DMS79 (cell line): ENCODE results near the gene CHP2.
"Not testable (repeated sequence)": the region's sequence is repeated elsewhere in the genome, so short reads cannot be mapped to it uniquely, and the experiment has no call there.

Experiments
- DNase-seq: peaks from one replicate; lab custom pipeline; 2025; lab: John Stamatoyannopoulos, UW

Gene CHP2

DNA sequence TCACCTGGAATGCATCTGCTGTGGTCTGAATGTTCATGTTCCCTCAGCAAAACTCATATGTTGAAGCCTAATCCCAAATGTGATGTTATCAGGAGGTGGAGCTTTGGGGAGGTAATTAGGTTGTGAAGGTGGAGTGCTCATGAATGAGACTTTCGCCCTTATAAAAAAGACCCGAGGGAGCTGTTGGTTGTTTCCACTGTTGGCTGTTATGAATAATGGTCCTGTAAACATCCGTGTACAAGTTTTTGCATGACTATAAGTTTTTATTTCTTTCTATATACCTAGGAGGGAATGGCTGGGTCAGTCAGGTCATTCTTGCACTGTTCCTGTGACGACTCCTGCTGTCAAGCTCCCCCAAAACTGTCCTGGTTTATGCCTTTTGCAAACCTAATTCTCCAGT lies 9.6 kb upstream of the CHP2 start:
- DNase-seq = no peak

DNA sequence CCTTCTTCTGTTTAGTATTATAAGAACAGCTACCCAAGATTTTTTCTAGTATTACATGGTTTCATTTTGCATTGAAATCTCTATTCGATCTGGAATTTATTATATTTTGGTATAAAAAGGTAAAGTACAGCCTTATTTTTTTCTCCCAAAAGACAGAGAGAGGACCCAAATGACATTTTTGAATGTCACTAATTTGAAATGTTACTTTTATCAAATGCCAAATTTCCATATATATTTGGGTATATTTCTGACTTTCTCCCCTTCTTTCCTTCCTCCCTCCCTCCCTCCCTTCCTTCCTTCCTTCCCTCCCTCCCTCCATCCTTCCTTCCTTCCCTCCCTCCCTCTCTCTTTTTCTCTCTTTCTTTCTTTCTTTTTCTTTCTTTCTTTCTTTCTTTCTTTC lies 6.2 kb upstream of the CHP2 start:
- no peak for DNase-seq

DNA sequence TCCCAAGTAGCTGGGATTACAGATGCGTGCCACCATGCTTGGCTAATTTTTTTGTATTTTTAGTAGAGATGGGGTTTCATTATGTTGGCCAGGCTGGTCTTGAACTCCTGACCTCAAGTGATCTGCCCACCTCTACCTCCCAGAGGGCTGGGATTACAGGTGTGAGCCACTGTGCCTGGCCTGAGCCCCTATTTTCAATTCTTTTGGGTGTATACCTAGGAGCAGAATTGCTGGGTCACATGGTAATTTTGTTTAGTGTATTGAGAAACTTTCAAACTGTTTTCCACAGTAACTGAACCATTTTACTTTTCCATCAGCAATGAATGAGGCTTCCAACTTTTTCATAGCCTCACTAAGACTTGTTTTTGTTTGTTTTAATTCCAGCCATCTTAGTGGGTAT lies 3.8 kb upstream of the CHP2 start:
- not testable (repeated sequence) for DNase-seq

DNA sequence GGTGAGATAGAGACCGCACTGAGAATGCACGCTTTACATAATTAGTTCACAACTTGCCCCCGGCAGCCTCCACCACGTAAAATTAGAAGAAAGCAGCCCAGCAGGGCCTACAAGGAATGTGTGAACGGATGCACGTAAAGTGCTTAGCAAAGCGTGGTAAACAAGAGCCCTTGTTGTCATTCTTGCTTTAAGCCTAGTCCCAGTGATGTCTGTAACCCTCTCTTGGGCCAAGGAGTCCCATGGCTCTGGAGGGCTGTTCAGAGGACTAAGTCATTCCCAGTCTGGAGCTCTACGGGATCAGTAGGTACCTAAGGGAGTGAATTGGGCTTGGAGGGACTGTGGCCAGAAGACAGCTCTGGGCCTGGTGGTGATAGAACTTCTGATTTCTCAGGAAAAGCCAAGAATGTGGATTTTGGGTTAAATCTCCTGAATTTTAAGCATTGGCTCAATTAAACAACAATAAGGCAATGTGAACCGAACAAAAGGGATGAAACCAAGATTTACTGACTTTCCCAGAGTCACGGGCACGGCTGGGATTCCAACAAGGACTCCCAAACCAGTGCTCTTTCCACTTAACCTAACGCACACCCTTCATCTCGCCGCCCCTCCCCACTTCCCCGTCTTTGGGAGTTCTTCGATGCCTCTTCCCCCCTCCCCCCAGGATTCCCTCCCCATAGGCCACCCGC lies 775 bp upstream of the CHP2 start:
- no peak for DNase-seq

DNA sequence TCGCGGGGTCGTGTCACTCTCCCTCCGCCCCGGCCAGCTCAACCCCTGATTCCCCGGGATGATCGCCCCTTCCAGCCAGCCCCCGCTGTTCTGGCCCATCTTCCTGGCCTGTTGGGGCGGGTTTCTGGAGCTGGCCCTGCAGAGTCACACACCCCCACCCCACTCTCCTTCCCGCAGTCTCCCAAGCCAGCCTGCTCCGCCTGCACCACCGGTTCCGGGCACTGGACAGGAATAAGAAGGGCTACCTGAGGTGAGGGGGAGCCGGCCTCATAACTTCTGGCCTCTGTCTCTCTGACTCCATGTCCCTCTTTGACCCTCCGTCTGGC lies 621 bp downstream of the CHP2 start:
- no peak for DNase-seq

DNA sequence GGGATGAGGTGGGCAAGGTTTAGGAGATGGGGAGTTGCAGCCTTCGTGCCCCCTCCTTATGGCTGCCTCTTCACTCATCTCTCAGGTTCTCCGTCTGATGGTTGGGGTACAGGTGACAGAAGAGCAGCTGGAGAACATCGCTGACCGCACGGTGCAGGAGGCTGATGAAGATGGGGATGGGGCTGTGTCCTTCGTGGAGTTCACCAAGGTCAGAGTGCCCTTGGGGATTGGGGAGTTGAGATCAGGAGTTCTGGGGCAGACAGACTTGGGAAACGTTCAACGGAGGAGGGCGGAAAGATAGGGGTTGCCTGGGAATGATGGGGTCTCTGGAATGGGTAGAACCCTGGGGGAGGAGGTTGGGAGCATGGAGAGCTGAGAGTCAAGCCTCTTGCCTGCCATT lies 2.3 kb downstream of the CHP2 start:
- no peak for DNase-seq

DNA sequence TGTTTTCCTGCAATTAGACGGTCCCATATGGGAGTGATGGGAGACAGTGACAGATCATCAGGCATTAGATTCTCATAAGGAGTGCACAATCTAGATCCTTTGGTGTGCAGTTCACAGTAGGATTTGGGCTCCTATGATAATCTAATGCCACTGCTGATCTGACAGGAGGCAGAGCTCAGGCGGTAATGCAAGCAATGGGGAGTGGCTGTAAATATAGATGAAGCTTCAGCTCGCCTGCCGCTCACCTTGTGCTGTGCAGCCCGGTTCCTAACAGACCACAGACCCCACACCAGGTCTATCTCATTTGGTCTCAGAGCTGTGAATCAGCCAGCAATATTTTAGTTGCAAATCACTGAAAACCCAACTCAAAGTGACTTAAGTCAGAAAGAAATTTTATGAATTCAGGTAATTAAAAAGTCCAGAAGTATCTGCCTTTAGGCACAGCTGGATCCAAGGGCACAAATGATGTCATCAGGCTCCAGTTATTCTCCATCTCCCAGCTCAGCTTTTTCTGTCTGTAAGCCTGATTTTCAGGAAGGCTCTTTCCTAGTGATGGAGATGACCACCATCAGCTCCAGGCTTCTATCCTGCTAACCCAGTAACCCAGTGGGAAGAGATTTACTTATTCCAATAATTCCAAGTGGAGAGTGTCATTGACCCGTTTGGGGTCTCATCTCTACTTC lies 3.3 kb downstream of the CHP2 start:
- DNase-seq = no peak

DNA sequence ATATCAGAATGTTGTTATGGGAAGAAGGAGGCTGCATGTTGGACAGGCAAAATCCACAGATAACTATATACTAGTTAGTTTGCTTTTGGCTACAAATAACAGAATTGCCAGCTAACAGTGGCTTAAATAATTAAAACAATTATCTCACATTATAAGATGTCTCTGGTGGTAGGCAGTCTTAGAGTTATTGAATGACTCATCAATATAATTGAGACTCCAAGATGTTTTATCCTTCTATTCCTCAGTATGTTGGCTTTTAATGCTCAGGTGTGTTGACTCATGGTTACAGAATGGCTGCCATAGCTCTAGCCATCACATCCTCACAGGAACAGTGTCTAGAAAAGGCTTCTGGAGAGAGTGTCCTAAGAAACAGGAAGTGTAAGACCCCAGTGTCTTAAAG lies 11.1 kb downstream of the CHP2 start:
- DNase-seq = no peak

DNA sequence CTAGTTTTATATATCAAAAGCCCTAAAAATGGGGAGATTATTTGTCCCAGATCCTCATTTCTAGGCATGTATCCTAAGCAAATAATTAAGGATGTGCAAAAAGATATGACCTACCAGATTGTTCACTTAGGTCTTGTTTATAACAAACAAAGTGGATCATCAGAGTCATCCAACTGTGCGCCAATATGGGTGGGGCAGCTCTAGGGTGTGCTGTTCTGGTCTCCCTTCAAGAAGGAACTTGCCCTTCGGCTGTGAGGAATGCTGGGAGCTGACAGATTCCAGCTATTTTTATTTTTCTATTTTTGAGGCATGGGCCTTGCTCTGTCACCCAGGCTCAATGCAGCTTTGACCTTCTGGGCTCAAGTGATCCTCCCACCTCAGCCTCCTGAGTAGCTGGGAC lies 13.8 kb downstream of the CHP2 start:
- DNase-seq = no peak

DNA sequence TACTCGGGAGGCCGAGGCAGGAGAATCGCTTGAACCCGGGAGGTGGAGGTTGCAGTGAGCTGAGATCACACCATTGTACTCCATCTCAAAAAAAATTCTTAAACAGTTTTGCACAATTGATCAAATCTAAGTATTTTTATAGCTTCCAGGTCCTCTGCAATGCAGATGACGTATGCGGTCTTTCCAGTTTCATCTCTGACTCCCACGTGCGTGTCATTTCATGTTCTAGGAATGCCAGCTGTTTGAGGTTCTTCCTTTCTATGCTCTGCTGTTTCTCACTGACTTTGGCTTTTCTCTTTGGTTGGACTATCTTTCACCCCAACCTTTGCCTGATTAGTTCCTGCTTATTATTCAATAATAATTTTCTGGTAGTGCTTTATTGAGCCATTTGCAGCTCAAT lies 16.2 kb downstream of the CHP2 start:
- DNase-seq = no peak

DNA sequence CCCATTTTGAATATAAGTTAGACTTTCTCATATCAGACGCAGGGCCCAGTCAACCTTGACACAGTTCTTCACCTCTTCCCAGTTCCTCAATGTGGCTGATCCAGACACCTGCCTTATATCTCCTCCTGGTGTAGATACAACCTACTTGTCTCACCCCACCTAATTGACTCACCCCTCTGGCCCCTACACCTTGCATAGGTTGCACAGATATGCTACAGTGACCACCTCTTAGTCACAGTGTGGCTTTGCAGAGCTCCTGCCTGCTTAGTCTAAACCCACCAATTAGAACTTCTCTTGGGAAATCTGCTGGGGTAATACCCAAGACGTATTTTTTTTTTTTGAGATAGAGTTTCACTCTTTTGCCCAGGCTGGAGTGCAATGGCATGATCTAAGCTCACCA lies 16.8 kb downstream of the CHP2 start:
- no peak for DNase-seq

DNA sequence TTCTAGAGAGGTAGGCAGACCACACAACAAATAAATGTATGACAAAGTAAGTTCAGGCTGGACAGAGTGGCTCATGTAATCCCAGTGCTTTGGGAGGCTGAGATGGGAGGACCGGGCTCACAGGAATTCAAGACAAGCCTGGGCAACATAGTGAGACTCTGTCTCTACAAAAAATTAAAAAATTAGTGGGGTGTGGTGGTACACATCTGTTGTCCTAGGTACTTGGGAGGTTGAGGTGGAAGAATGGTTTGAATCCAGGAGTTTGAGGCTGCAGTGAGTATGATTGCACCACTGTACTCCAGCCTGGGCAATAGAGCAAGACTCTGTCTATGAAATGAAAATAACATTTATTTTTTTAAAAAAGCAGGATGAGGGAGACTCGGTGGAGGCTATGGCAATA lies 18.5 kb downstream of the CHP2 start:
- no peak for DNase-seq

DNA sequence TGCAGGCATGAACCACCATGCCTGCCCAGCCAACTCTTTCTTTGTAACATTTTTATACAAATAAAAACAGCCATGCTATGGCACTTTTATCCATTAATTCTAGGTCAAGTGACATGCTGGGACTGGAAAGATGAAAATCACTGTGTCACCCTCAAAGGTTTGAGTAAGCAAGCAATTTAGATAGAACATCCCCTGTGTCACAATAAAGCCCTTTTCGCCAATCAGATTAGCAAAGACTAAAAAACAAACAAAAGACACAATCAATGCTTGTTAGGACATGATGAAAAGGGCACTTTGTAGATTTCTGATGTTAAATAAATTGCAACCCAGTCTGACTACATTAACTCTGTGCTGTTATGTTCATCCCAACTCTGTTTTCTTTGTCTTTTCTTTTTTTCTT lies 26.4 kb downstream of the CHP2 start:
- DNase-seq = no peak

DNA sequence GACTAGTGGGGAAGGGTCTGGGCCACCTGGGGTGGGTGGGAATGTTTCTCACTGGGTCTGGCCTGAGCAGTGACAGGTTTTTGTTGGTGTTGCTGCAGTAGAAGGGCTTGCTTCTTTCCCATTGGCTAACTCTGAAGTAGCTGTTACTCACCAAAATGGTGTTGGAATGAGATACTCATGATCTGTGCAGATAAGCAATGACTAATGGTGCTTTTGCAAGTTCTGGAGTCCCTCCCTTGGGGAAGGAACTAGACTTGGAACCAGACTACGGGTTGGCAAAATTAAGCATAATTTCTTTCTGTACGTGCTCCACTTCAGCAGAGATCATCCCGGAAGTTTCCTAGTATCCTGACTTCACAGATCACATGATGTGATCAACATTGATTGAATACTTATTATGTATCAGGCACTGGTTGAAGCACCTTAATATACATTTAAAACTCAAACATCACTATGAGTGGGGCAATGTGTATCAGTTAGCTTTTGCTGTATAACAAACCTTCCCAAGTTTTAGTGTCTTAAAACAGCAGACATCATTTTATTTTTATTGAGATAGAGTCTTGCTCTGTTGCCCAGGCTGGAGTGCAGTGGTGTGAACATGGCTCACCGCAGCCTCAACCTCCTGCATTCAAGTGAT lies 30.1 kb downstream of the CHP2 start:
- DNase-seq = no peak

DNA sequence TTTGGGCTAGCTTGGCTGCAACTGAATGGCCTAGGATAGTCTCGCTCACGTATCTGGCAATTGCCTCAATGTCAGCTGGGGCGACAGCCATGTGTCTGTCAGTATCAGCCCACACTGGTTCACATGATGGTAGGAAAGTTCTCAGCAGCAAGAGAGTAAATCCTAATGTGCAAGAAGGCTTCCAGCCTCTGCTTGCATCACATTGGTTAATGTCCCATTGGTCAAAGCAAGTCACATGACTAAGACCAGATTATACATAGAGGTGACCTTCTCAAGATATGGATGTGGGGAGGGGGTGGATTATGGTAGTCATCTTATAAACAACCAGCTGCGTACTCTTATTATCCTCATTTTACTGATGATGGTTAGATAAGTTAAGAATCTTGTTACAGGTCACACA lies 31.0 kb downstream of the CHP2 start:
- DNase-seq = no peak

DNA sequence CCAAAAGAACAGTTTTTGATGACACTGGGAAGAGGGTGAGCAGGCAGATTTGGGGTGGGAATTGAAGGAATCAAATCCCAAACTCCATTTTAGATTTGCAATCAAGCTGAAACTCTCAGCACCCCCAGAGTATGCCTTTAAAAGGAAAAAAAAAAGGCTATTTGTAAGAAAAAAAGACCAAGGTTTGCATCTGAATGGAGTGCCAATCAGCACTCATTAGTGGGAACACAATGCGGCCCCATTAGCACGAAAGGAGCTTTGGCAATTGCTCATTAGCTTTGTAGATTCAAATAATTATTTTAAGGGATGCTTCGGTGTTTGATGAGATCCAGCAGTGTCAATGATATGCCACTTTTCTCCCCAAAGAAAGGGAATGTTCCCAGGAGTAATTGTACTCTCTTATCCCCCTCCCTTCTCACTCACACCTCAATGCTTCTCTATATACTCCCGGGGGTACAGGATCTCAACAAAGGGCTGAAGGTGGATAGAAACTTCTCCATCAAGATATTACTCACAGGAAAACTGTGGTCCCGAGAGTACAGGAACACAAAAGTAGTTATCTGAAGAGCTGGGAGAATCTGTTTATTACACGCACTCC lies 32.2 kb downstream of the CHP2 start:
- no peak for DNase-seq

DNA sequence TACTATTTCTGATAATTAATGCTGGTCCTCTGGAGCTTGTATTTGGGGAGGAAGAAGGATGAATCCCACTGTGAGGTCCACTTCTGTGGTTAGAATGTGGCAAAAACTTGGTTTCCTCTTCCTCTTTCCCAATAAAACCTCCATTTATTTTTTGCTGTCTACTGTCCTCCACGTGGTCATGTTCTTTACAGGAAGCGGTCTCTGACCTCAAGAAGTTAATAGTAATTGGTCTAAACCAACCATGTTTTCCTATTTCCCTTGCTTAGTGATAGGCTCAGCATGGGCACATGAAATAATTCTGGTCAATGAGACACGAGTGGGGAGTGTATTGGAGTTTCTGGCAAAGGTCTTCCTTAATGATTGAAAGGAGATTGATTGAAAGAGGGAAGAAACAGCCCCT lies 33.9 kb downstream of the CHP2 start:
- DNase-seq = no peak

DNA sequence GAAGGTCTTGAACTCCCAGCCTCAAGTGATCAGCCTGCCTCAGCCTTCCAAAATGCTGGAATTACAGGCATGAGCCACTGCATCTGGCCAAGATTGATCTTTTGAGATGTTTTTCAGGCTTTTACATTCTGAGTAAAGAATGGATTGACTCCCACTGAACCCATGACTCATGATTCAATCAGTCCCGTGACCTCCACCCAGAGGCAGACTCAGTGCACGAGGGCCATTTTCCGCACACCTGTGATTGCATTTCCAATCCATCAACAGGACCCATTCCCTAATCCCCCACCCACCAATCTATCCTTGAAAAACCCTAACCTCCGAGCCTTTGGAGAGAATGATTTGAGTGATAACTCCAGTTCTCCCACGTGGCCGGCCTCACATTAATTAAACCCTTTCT lies 40.6 kb downstream of the CHP2 start:
- DNase-seq = no peak

DNA sequence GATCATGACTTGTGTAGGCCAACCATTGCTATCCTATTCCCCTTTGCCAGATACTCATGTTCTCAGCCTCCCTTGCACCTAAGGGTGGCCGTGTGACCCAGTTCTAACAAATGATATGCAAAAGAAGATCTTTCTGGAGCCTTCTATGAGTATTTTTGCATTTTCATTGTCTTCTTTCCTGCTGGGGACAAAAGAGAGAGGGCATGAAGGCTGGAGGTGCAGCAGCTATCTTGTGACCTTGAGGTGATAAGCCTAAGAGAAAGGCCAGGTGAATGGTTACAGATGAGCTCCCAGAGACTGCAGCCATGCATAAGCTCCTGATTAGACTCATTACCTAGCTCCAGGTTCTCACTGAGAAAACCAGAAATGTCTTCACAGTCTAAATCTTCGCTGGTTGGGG lies 42.1 kb downstream of the CHP2 start:
- no peak for DNase-seq

DNA sequence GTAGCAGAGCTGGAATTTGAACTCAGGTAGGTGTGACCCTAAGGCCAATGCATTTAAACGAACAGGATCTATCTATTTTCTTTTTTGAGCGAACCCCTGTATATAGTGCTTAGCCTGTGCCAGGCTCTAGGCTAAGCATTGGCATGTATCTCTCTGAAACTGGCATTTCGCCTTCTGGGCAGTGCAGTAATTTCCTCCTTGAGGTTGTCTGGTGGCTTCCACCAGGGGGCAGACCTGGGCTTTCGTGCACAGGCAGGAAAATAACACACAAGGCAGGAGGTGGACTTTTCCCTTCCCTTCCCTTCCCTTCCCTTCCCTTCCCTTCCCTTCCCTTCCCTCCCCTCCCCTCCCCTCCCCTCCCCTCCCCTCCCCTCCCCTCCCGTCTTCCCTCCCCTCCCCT lies 46.6 kb downstream of the CHP2 start:
- no peak for DNase-seq

DNA sequence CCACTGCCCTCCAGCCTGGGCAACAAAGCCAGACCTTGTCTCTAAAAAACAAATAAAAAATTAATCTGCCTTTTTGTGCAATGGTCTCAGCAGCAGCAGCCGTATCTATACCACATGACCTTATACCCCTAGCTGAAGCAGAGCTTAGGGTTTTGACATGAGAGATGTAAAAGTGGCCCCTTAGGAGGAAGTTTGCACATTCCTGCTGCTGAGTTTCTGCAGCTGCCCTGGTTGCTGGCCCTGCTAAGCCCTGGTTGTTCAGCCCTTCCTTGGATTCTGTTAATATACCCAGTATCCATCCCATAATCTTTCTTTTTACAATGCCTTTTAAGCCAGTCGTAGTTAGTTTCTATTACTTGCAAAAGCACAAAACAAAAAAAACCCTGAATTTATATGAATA lies 48.0 kb downstream of the CHP2 start:
- DNase-seq = no peak

DNA sequence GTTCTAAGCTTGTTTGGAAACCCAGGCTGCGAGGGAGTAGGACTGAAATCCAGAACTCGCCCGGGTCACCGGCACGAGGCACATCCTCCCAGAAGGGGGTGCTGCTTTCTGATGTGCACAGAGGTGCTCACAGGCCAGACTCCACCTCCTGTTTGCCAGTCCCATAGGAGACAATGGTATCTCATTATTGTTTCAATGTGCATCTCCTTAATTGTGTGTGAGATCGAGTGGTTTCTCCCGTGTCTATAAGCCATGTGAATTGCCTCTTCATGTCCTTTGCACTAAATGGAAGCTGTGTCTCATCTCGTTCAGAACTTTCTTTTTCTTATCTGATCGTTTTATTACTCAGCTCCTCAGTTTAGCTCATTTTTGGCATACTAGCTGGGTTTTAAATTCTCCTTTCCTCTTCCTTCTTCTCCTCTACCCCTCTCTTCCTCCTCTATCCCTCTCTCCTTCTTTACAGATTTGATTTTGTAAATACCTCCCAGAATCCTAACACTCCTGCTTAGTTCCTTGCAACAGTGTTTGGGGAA lies 48.8 kb downstream of the CHP2 start:
- no peak for DNase-seq

DNA sequence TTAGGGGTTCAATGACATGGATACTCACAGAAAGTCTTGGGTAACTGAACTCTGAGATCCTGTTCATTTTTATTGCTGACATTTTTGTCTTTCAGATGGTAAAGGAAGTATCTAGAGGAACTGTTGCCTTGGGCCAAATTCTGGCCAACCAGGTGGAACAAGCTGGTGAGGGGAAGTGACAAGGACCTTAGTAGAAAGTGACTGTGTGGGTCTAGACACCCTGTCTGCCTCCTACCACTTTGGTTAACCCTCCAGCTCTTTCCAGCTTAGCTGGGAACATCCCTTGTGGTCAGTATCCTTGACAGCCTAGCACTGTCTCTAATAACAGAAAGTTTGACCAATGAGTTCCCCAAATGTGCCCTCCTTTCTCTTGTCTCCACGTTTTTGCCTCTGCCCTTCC lies 52.2 kb downstream of the CHP2 start:
- DNase-seq = no peak
